ENCODE data around the gene KYAT1. TPM values are rescaled to one million over a fixed set of nuclear protein-coding genes. Genes with fewer than 3 reads are reported as not detected.

KYAT1 gene
- total and polyA plus RNA-seq, 2 of the 8 experiments (the other 6 are each of a cell fraction or from before 2014, with no cell fraction given): 30.4 to 42.2 TPM

- no peak overlapping the region for H2BK20ac ChIP-seq (ENCODE audit: low read length)
- WGBS, 2 experiments (ENCODE audit: extremely low coverage in 1 of 2, insufficient coverage in 1 of 2, insufficient read length in 1 of 2, insufficient replicate concordance in 2 of 2, low coverage in 1 of 2, low lambda C conversion rate in 2 of 2, missing lambda C conversion rate in 1 of 2): 96% methylated on average over 17 of the region's 18 CpGs; no CpG with 5 or more reads in 1 of the 2 experiments
- H3K36me3 ChIP-seq (ENCODE audit: control insufficient read depth in 2 of 4, insufficient read depth in 4 of 4, low read length in 3 of 4): peaks cover 2 to 28% (median 22%) of the 10 kb centered on the region in 4 experiments
- no peak overlapping the region for H2BK5ac ChIP-seq (ENCODE audit: low read depth, low read length)
- no peak overlapping the region for H3K9ac ChIP-seq (replicated peaks in 1 of 4; ENCODE audit: extremely low read depth in 1 of 4, low read depth in 3 of 4, low read length in 3 of 4)
- TF ChIP-seq SIX5 (IDR thresholded peaks at IDR 0.05; ENCODE audit: low read depth, low read length) (no peak), SUZ12 (IDR thresholded peaks at IDR 0.05; ENCODE audit: low read length) (no peak), CHD1 (IDR thresholded peaks at IDR 0.05; ENCODE audit: low read depth, low read length) (no peak), POLR2A (IDR thresholded peaks at IDR 0.05; ENCODE audit: control extremely low read depth in 1 of 2, low read depth in 2 of 2, low read length in 2 of 2) (no peak), SAP30 (IDR thresholded peaks at IDR 0.05; ENCODE audit: insufficient read depth, insufficient replicate concordance, low read length) (no peak), HDAC2 (IDR thresholded peaks at IDR 0.05; ENCODE audit: borderline replicate concordance in 1 of 2, low read depth in 2 of 2, low read length in 2 of 2) (no peak)
- H4K5ac ChIP-seq (ENCODE audit: insufficient read length, low read depth, low read length): no peak overlapping the region
- H3K4me2 ChIP-seq (ENCODE audit: insufficient read depth in 1 of 2, low read depth in 2 of 2, low read length in 2 of 2): no peak overlapping the region
- H4K91ac ChIP-seq (replicated peaks; ENCODE audit: insufficient read length, low read length): no peak overlapping the region
- ChIA-PET POLR2A (ENCODE audit: partially characterized antibody) (interaction anchor here (0.6 to 1.8 kb wide), 5 partner anchors 17 to 88 kb away, joined by 3 to 6 read pairs (median 3); partner anchors contain the start of genes KYAT1 and LRRC8A), CTCF (ENCODE audit: partially characterized antibody) (interaction anchor here (1.0 to 3.9 kb wide), 5 partner anchors 10 to 57 kb away, joined by 3 to 26 read pairs (median 6); no protein-coding TSS in a partner anchor)
- H2AFZ ChIP-seq (ENCODE audit: low read length): no peak overlapping the region
- H3K23ac ChIP-seq (ENCODE audit: insufficient read length): no peak overlapping the region
- no peak overlapping the region for H2BK12ac ChIP-seq (ENCODE audit: low read depth, low read length)
- DNase-seq (ENCODE audit: low read depth in 1 of 2, low spot score in 2 of 2) (no peak), FAIRE-seq (no peak)
- no peak overlapping the region for H3K27ac ChIP-seq (ENCODE audit: low read depth, low read length)
- H3K23me2 ChIP-seq (ENCODE audit: low read depth, low read length): no peaks in the 10 kb centered on the region
- no peak overlapping the region for H3K4ac ChIP-seq (replicated peaks; ENCODE audit: insufficient read length, low read depth, low read length)
- H3K18ac ChIP-seq (ENCODE audit: extremely low read depth, low read length): no peak overlapping the region
- H2BK15ac ChIP-seq (ENCODE audit: low read length): no peak overlapping the region
- no peak overlapping the region for H2BK120ac ChIP-seq (replicated peaks; ENCODE audit: low read depth, low read length)
- no peak overlapping the region for H3K4me3 ChIP-seq (ENCODE audit: extremely low read depth in 1 of 4, insufficient read depth in 2 of 4, low read depth in 3 of 4, low read length in 4 of 4)
- no peaks in the 10 kb centered on the region for H3K9me3 ChIP-seq (ENCODE audit: insufficient read depth in 2 of 2, low read depth in 1 of 2, low read length in 1 of 2)
- H3K14ac ChIP-seq (ENCODE audit: insufficient read length): no peak overlapping the region
- H3K79me1 ChIP-seq (ENCODE audit: low read depth, low read length): peaks cover 13% of the 10 kb centered on the region; the same call in 1 of the 2 replicates
- peak overlapping the region; percentile 19; the same call in 1 of the 2 replicates for H4K8ac ChIP-seq (ENCODE audit: extremely low read depth, insufficient read depth, low read length)
- H2AK5ac ChIP-seq (ENCODE audit: low read depth, low read length): no peak overlapping the region
- peaks cover 0 to 35% of the 10 kb centered on the region in 2 experiments; a peak in 2 of 4 replicates for H3K79me2 ChIP-seq (ENCODE audit: control insufficient read depth in 1 of 2, insufficient read depth in 2 of 2, low read length in 2 of 2)
- no peak overlapping the region for H3K56ac ChIP-seq (replicated peaks; ENCODE audit: insufficient read length, low read depth, low read length)
- peaks cover 11 to 16% of the 10 kb centered on the region in 2 experiments for H4K20me1 ChIP-seq (replicated peaks in 1 of 2; ENCODE audit: control insufficient read depth in 1 of 2, insufficient read depth in 2 of 2, low read length in 2 of 2)
- H3K4me1 ChIP-seq (replicated peaks in 1 of 4; ENCODE audit: control insufficient read depth in 3 of 4, insufficient read depth in 4 of 4, low read length in 3 of 4): peaks cover 0 to 23% (median 15%) of the 10 kb centered on the region in 4 experiments; a peak in 6 of 7 replicates
- H3K27me3 ChIP-seq (replicated peaks in 1 of 4; ENCODE audit: control insufficient read depth in 3 of 4, extremely low read depth in 1 of 4, insufficient read depth in 3 of 4, low read length in 3 of 4): no peaks in the 10 kb centered on the region
Measured at GRCh38 chr9:128916204-128916603, 34.5 kb upstream of the KYAT1 start.

All from H1 (cell line).